Nephron (organoid): Measurements from ENCODE around the gene DIP2C.
A peak's percentile ranks its signal among the peaks of the same experiment; 100 is the strongest.

ENCODE experiments used
- H3K27ac Mint-ChIP-seq, 3 experiments: 2 replicates each; pipeline ENCODE4 v1.8.0; 2020; ENCODE audit warnings: mixed read lengths in 3 of 3, mild to moderate bottlenecking in 2 of 3, moderate library complexity in 1 of 3
- H3K27me3 Mint-ChIP-seq: 2 replicates; pipeline ENCODE4 v1.8.0; 2021; ENCODE audit warnings: low read depth, mild to moderate bottlenecking, moderate library complexity, mixed read lengths
- H3K36me3 Mint-ChIP-seq: 2 replicates; pipeline ENCODE4 v1.8.0; 2020; ENCODE audit warnings: low read depth, mixed read lengths
- H3K4me1 Mint-ChIP-seq: 2 replicates; pipeline ENCODE4 v1.8.0; 2020; ENCODE audit warnings: mixed read lengths
- H3K4me3 Mint-ChIP-seq, 3 experiments: 2 replicates each; pipeline ENCODE4 v1.8.0; 2020; ENCODE audit warnings: mild to moderate bottlenecking in 3 of 3, mixed read lengths in 3 of 3, moderate library complexity in 2 of 3
- H3K9me3 Mint-ChIP-seq: 2 replicates; pipeline ENCODE4 v1.8.0; 2020; ENCODE audit warnings: mixed read lengths
- TF ChIP-seq, protein P1 (sequence below), 3 experiments: fragments of 200-600 bp; sonication (generic); IDR thresholded peaks; one replicate each; pipeline ENCODE4 v1.5.0; 2021; ENCODE audit warnings: antibody characterized with exemption in 3 of 3; ENCODE audit not compliant: unreplicated experiment in 3 of 3

Gene DIP2C

DNA sequence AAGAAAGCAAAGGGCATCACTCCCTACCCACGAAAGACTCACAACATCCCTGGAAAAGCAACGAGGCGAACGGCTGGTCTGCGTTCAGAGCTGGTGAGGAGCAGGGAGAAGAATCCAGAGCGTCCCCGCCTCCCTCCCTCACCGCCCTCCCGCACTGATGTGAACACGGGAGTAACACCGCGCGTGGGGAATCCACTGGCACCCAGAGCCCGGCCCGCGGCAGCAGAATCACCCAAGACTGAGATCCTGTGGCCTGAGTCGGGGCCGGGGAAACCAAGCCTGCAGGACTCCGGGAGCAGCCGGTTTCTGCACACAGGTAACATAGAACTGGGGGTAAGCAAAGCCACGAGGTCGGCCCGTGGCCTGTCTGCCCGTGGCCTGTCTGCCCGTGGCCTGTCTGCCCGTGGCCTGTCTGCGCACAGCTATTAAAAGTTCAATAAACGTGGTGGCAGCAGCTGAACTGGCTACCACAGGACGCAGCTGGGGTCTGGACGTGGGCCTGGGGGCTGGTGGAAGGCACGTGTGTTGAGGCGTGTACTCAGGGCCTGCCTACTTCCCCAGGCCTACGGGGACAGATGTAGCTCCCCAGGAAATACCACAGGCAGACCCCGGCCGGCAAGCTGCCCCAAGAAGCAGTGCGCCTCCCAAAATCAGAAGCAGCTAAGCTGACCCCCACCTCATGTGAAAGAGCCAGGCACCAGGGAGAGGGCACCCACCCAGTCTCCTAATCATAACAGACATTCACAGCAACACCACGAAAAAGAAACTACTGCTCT, 23.0 kb downstream of the DIP2C start:
- Mint-ChIP-seq H3K27me3 (no peaks in the 10 kb centered on the region), H3K4me3 (no peak overlapping the region), H3K36me3 (no peaks in the 10 kb centered on the region), H3K4me1 (peaks cover 25% of the 10 kb centered on the region), H3K9me3 (no peaks in the 10 kb centered on the region), H3K27ac (no peak overlapping the region)
- TF ChIP-seq, protein P1, sequence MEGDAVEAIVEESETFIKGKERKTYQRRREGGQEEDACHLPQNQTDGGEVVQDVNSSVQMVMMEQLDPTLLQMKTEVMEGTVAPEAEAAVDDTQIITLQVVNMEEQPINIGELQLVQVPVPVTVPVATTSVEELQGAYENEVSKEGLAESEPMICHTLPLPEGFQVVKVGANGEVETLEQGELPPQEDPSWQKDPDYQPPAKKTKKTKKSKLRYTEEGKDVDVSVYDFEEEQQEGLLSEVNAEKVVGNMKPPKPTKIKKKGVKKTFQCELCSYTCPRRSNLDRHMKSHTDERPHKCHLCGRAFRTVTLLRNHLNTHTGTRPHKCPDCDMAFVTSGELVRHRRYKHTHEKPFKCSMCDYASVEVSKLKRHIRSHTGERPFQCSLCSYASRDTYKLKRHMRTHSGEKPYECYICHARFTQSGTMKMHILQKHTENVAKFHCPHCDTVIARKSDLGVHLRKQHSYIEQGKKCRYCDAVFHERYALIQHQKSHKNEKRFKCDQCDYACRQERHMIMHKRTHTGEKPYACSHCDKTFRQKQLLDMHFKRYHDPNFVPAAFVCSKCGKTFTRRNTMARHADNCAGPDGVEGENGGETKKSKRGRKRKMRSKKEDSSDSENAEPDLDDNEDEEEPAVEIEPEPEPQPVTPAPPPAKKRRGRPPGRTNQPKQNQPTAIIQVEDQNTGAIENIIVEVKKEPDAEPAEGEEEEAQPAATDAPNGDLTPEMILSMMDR (IDR thresholded peaks at IDR 0.05; ENCODE audit: unreplicated experiment in 3 of 3) = no peak

DNA sequence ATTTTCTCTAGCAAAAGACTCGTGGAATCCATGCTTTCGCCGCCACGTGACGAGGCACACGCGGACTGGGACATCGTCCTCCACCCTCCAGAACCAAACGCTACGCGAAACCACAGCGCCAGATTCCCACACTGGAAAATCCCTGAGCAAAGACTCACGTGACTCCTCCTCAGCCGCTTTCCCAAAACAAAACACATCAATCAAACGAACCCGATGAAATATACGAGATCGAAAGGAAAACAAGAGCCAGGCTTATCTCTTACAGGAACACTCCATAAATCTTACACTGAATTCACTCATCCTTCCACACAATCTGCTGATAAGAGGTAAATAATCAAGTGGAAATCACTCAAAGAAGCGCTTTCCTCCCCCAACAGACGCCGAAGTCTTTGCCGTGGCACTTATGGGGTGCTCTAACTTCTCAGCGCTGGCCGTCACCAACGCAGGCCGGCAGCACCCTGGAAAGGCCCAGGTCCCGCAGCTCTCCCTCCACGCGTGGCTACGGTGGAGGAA, 23.8 kb downstream of the DIP2C start:
- H3K4me1 Mint-ChIP-seq = peaks cover 33% of the 10 kb centered on the region
- H3K4me3 Mint-ChIP-seq = peak overlapping the region; percentile 4 to 69 (median 60)
- H3K27me3 Mint-ChIP-seq = no peaks in the 10 kb centered on the region
- no peaks in the 10 kb centered on the region for H3K36me3 Mint-ChIP-seq
- no peaks in the 10 kb centered on the region for H3K9me3 Mint-ChIP-seq
- TF ChIP-seq, protein P1 (IDR thresholded peaks at IDR 0.05; ENCODE audit: unreplicated experiment in 3 of 3) = no peak
- peak overlapping the region; percentile 18 to 72 (median 39) for H3K27ac Mint-ChIP-seq

DNA sequence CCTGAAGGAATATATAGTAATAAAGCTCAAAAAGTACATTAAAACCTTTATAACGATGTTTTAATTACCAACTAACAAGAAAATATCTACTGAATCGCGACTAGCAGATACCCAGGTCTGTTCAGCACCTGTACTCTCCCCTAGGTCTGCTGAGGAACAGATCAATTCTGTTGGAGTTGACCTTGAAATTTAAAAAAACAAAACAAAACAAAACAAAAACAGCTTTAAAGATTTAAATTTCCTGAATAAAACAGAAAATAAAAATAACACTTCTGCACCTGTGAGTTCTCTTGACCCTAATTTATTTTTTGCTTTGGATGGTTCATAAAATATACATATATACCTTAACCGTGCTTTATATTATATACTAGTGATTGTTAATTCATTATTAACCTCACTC, 24.6 kb downstream of the DIP2C start:
- peaks cover 39% of the 10 kb centered on the region for H3K4me1 Mint-ChIP-seq
- H3K27ac Mint-ChIP-seq = no peak overlapping the region
- no peaks in the 10 kb centered on the region for H3K27me3 Mint-ChIP-seq
- TF ChIP-seq, protein P1 (IDR thresholded peaks at IDR 0.05; ENCODE audit: unreplicated experiment in 3 of 3) = no peak
- no peaks in the 10 kb centered on the region for H3K36me3 Mint-ChIP-seq
- H3K9me3 Mint-ChIP-seq = no peaks in the 10 kb centered on the region
- no peak overlapping the region for H3K4me3 Mint-ChIP-seq

DNA sequence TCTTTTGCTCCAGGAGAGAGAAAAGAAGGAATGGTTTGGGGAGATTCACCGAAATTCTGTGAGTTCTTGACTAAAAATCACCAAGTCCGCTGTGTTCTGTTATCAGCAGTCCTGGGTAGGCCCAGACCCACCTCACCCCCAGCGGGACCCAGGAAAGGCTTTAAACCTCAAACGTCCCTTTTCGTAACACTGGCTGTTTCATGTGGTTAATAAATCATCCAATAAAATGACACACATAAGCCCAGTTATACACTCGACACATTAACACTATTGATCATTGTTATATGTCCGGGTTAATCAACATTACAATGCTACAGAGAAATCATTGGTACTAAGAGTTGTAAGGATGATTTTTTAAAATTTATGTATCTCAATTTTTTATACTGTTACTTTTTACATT, 25.2 kb downstream of the DIP2C start:
- Mint-ChIP-seq H3K4me1 (peaks cover 45% of the 10 kb centered on the region), H3K36me3 (no peaks in the 10 kb centered on the region), H3K4me3 (no peak overlapping the region), H3K27ac (no peak overlapping the region), H3K27me3 (no peaks in the 10 kb centered on the region), H3K9me3 (no peaks in the 10 kb centered on the region)
- TF ChIP-seq, protein P1 (IDR thresholded peaks at IDR 0.05; ENCODE audit: unreplicated experiment in 3 of 3) = no peak

DNA sequence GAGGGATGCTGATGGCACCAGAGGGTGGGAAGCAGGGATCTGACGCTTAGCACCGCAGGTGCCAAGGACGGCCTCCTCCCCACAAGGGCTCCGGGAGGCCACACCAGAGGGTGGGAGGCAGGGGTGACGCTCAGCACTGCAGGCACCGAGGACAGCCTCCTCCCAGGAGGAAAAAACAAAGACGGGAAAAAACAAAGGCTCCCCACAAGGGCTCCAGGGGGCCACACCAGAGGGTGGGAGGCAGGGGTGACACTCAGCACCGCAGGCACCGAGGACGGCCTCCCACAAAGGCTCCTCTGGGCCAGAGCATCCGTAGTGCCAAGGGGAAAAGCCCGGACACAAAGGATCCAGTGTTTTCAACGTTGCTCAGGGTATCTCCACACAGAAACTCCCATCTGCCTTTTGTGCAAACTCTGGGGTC, 25.6 kb downstream of the DIP2C start:
- H3K27ac Mint-ChIP-seq = no peak overlapping the region
- H3K4me3 Mint-ChIP-seq = no peak overlapping the region
- H3K4me1 Mint-ChIP-seq = peaks cover 49% of the 10 kb centered on the region
- H3K36me3 Mint-ChIP-seq = no peaks in the 10 kb centered on the region
- no peaks in the 10 kb centered on the region for H3K27me3 Mint-ChIP-seq
- H3K9me3 Mint-ChIP-seq = no peaks in the 10 kb centered on the region
- TF ChIP-seq, protein P1 (IDR thresholded peaks at IDR 0.05; ENCODE audit: unreplicated experiment in 3 of 3) = no peak

DNA sequence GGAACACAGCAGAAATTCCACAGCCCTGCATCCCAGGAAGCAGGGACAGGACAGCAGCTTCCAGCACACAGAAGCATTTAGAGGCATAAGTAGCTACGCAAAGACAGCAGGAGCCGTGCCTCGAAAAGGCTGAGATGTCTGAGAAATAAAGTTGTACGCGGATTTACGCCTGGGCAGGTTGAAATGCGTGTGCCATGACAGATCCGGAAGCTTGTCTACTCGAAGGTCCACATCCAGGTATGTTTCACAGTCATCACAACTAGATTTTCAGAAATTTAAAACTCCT, 26.1 kb downstream of the DIP2C start:
- Mint-ChIP-seq H3K27ac (peak overlapping the region in 2 of 3 experiments; percentile 13), H3K4me3 (no peak overlapping the region), H3K36me3 (no peaks in the 10 kb centered on the region), H3K27me3 (no peaks in the 10 kb centered on the region), H3K9me3 (no peaks in the 10 kb centered on the region), H3K4me1 (peaks cover 51% of the 10 kb centered on the region)
- TF ChIP-seq, protein P1 (IDR thresholded peaks at IDR 0.05; ENCODE audit: unreplicated experiment in 3 of 3) = no peak
